ENCODE data around the gene MOB1B.

GRCh38 chr4:70954032-70954431, 51.9 kb downstream of the MOB1B start:
- TF ChIP-seq POLR2A (IDR thresholded peaks at IDR 0.05; ENCODE audit: low read depth, low read length) (no peak), POLR2AphosphoS5 (IDR thresholded peaks at IDR 0.05; ENCODE audit: low read depth, low read length) (no peak), TAF1 (IDR thresholded peaks at IDR 0.05; ENCODE audit: low read depth, low read length) (no peak)

All from GM12891 (cell line).